ENCODE data around the gene HOXB8.

DNA sequence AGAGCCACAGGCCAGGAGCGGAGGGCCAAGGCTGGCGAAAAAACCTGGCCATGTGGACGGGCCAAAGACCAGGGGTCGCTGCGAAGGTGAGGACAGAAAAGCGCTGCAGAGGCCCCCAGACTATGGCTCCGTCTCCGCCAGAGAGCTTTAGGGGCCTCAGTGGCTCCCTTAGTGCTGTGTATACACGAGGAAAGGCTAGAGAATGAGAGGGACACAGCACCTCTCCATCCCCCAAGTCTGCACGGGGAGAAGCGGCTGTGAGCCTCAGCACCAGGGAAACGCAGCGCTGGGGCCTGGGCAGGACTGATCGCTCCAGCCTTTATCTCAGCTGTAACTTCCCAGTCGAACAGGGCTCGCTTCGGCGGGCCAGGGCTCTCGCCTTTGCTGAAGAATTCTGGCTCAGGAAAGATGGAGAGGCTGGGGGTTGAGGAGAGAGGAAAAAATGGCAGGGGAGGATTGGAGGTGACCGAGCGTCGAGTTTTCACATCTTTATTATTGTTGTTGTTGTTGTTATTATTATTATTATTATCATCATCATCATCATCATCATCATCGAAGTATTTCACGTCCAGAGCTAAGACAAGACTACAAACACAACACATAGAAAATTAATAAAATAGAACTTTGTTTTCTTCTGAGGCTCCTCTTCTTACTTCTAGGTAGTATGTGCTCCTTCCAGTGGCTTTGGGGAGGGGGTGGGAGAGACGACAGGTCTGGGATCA lies 19.7 kb downstream of the HOXB8 start:
- TF ChIP-seq, protein P1, sequence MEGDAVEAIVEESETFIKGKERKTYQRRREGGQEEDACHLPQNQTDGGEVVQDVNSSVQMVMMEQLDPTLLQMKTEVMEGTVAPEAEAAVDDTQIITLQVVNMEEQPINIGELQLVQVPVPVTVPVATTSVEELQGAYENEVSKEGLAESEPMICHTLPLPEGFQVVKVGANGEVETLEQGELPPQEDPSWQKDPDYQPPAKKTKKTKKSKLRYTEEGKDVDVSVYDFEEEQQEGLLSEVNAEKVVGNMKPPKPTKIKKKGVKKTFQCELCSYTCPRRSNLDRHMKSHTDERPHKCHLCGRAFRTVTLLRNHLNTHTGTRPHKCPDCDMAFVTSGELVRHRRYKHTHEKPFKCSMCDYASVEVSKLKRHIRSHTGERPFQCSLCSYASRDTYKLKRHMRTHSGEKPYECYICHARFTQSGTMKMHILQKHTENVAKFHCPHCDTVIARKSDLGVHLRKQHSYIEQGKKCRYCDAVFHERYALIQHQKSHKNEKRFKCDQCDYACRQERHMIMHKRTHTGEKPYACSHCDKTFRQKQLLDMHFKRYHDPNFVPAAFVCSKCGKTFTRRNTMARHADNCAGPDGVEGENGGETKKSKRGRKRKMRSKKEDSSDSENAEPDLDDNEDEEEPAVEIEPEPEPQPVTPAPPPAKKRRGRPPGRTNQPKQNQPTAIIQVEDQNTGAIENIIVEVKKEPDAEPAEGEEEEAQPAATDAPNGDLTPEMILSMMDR (IDR thresholded peaks at IDR 0.05; ENCODE audit: poor library complexity, severe bottlenecking) = no peak
- TF ChIP-seq POLR2AphosphoS5 (IDR thresholded peaks at IDR 0.05) (no peak), REST (IDR thresholded peaks at IDR 0.05; ENCODE audit: borderline replicate concordance) (no peak), EP300 (conservative IDR thresholded peaks at IDR 0.05; ENCODE audit: poor library complexity, severe bottlenecking) (no peak)

Measured in neural cell (in vitro differentiated cells).